GM12878 (cell line): ENCODE results near the gene JMJD6. TPM values are rescaled to one million over a fixed set of nuclear protein-coding genes. Genes with fewer than 3 reads are reported as not detected.

ENCODE experiments used
- ATAC-seq: fragments of 200-7000 bp; cut with Tn5 transposase; 3 replicates; pipeline ENCODE4 v1.9.1; 2020; ENCODE audit warnings: mild to moderate bottlenecking, moderate library complexity
- BruUV-seq: library from RNA; stranded (reverse); fragments of 400-500 nt; replicated peaks from 2 replicates; lab custom pipeline; 2021; lab: Mats Ljungman, UMichigan
- CTCF ChIA-PET: fragments of 300-600 bp; sonication (Branson Sonifier 250); formaldehyde crosslinking; extraction: SDS; loops from one replicate; lab custom pipeline; 2021; ENCODE audit warnings: inconsistent platforms; lab: Yijun Ruan, JAX
- POLR2A ChIA-PET: fragments of 350-600 bp; formaldehyde crosslinking; extraction: SDS; loops from one replicate; lab custom pipeline; 2021; ENCODE audit warnings: inconsistent platforms; lab: Charles Lee
- RAD21 ChIA-PET: fragments of 300-600 bp; sonication (Branson Sonifier 250); formaldehyde crosslinking; loops from one replicate; lab custom pipeline; 2023; ENCODE audit warnings: antibody characterized with exemption; ENCODE audit not compliant: unreplicated experiment; lab: Charles Lee
- SMC1A ChIA-PET: fragments of 300-600 bp; sonication (Branson Sonifier 250); formaldehyde crosslinking; loops from one replicate; lab custom pipeline; 2023; ENCODE audit not compliant: unreplicated experiment, uncharacterized antibody; lab: Charles Lee
- DNase-seq: peaks from one replicate; pipeline ENCODE4 v3.0.0-alpha.2; 2011; ENCODE audit warnings: low read depth, low spot score
- FAIRE-seq: peaks from 3 replicates; lab custom pipeline; 2011; peaks lifted over from hg19 to GRCh38; lab: Jason Lieb, UNC
- H2AFZ ChIP-seq: 2 replicates; pipeline ENCODE4 v1.6.0; 2011; ENCODE audit warnings: low read depth, low read length, control low read depth; ENCODE audit not compliant: control insufficient read depth
- H3K27ac ChIP-seq: 2 replicates; pipeline ENCODE4 v1.5.1; 2011; ENCODE audit warnings: control low read depth; ENCODE audit not compliant: control insufficient read depth, insufficient read depth
- H3K27me3 ChIP-seq, 2 experiments: replicated peaks in 1 of 2; 2 replicates each; pipeline versions ENCODE4 v1.6.0 to v1.6.1; 2011; ENCODE audit warnings: low read length in 1 of 2; ENCODE audit not compliant: control insufficient read depth in 2 of 2, insufficient read depth in 2 of 2
- H3K36me3 ChIP-seq, 2 experiments: 2 replicates each; pipeline ENCODE4 v1.5.1; 2011; ENCODE audit warnings: low read length in 1 of 2; ENCODE audit not compliant: control insufficient read depth in 2 of 2, insufficient read depth in 2 of 2
- H3K4me1 ChIP-seq: 2 replicates; pipeline ENCODE4 v1.6.1; 2011; ENCODE audit warnings: mild to moderate bottlenecking, low read length, moderate library complexity, mixed read lengths; ENCODE audit not compliant: control insufficient read depth, insufficient read depth
- H3K4me2 ChIP-seq: 2 replicates; pipeline ENCODE4 v1.6.0; 2011; ENCODE audit warnings: control low read depth; ENCODE audit not compliant: control insufficient read depth, insufficient read depth
- H3K4me3 ChIP-seq: fragments of 200-600 bp; sonication (generic); 2 replicates; pipeline ENCODE4 v1.5.1; 2016
- H3K79me2 ChIP-seq: 2 replicates; pipeline ENCODE4 v1.6.0; 2011; ENCODE audit warnings: low read length; ENCODE audit not compliant: control insufficient read depth, insufficient read depth
- H3K9ac ChIP-seq: 2 replicates; pipeline ENCODE4 v1.8.0; 2011; ENCODE audit warnings: low read length, control low read depth, mixed read lengths; ENCODE audit not compliant: control insufficient read depth, insufficient read depth
- H3K9me3 ChIP-seq: replicated peaks from 3 replicates; pipeline ENCODE4 v1.5.1; 2011; ENCODE audit warnings: mild to moderate bottlenecking, low read length; ENCODE audit not compliant: control insufficient read depth, insufficient read depth
- H4K20me1 ChIP-seq: 2 replicates; pipeline ENCODE4 v1.6.0; 2011; ENCODE audit not compliant: control insufficient read depth, insufficient read depth
- CBFB ChIP-seq: IDR thresholded peaks from 2 replicates; pipeline ENCODE4 v1.6.1; 2016; ENCODE audit warnings: antibody characterized with exemption, low read depth
- CHD1 ChIP-seq: IDR thresholded peaks from 2 replicates; pipeline ENCODE4 v1.6.1; 2012; ENCODE audit warnings: low read depth, low read length, improper control_type of control experiment
- DPF2 ChIP-seq: fragments of 450-650 bp; IDR thresholded peaks from 2 replicates; pipeline ENCODE4 v1.6.1; 2017; ENCODE audit warnings: mild to moderate bottlenecking
- IRF4 ChIP-seq: IDR thresholded peaks from 2 replicates; pipeline ENCODE4 v1.6.1; 2011; ENCODE audit warnings: low read depth, low read length
- KAT2A ChIP-seq: conservative IDR thresholded peaks from 2 replicates; pipeline ENCODE4 v1.6.1; 2011; ENCODE audit warnings: low read depth, low read length; ENCODE audit not compliant: control insufficient read depth
- MEF2B ChIP-seq: fragments of 450-650 bp; IDR thresholded peaks from 2 replicates; pipeline ENCODE4 v1.6.1; 2018; ENCODE audit warnings: mild to moderate bottlenecking, moderate library complexity; ENCODE audit not compliant: partially characterized antibody, poor library complexity, severe bottlenecking
- MTA2 ChIP-seq: fragments of 450-650 bp; IDR thresholded peaks from 2 replicates; pipeline ENCODE4 v1.6.1; 2016; ENCODE audit warnings: low read depth, mild to moderate bottlenecking, moderate library complexity
- MTA3 ChIP-seq: IDR thresholded peaks from 2 replicates; pipeline ENCODE4 v1.6.1; 2012; ENCODE audit warnings: low read length, inconsistent platforms, borderline replicate concordance
- RAD21 ChIP-seq: IDR thresholded peaks from 2 replicates; pipeline ENCODE4 v1.6.1; 2011; ENCODE audit warnings: mild to moderate bottlenecking, low read depth, low read length, moderate library complexity; ENCODE audit not compliant: insufficient read depth
- SPI1 ChIP-seq: IDR thresholded peaks from 2 replicates; pipeline ENCODE4 v1.6.1; 2011; ENCODE audit warnings: low read depth, mild to moderate bottlenecking, low read length, moderate library complexity, borderline replicate concordance; ENCODE audit not compliant: insufficient read depth
- SUZ12 ChIP-seq: fragments of 200-600 bp; sonication (generic); IDR thresholded peaks from one replicate; pipeline ENCODE4 v1.6.1; 2018; ENCODE audit warnings: antibody characterized with exemption, mild to moderate bottlenecking; ENCODE audit not compliant: unreplicated experiment
- TCF12 ChIP-seq: IDR thresholded peaks from 2 replicates; pipeline ENCODE4 v1.6.1; 2011; ENCODE audit warnings: low read depth, mild to moderate bottlenecking, low read length
- WGBS: methylation state at CpG from one replicate; pipeline ENCODE4 v1.1.6; 2016; ENCODE audit warnings: low lambda C conversion rate; ENCODE audit not compliant: insufficient replicate concordance, insufficient coverage; ENCODE audit errors: missing lambda C conversion rate; 5-methylcytosine and 5-hydroxymethylcytosine counted together
- in situ Hi-C: fragments of 300-500 bp; cut with MboI; formaldehyde crosslinking; loops from 9 replicates; pipeline ENCODE4 v1.14.3; 2018; ENCODE audit warnings: mixed read lengths
- intact Hi-C: fragments of 100-400 bp; cut with micrococcal nuclease; formaldehyde crosslinking; loops from one replicate; pipeline ENCODE4 v1.14.2; 2022; ENCODE audit not compliant: unreplicated experiment
- polyA plus RNA-seq, 11 experiments: library from polyadenylated mRNA; depleted of rRNA in 4 of 11; unstranded in 6 of 11; stranded (reverse) in 5 of 11; fragments of >200 nt; fragmentation: Nextera tagmentation in 4 of 11; fragmentation: Illumina TruSeq in 1 of 11; extraction: Ambion mirVana in 4 of 11; extraction: Trizol in 1 of 11; gene quantifications; 1 replicate in 1 of 11; 2 replicates in 10 of 11; pipeline versions ENCODE4 v1.2.1 to v1.2.3, GENCODE V29; 2011 to 2016; ENCODE audit warnings: inconsistent platforms in 2 of 11, missing spikeins in 2 of 11, low read depth in 1 of 11
- total RNA-seq, 4 experiments: library from RNA; depleted of rRNA in 3 of 4; stranded (reverse); fragments of >200 nt in 3 of 4; fragmentation: Illumina TruSeq in 1 of 4; extraction: Trizol in 1 of 4; gene quantifications; 2 replicates each; pipeline versions ENCODE4 v1.2.1 to v1.2.3, GENCODE V29; 2013 to 2021
- TF ChIP-seq, protein P1 (sequence below): IDR thresholded peaks from 2 replicates; pipeline ENCODE4 v1.6.1; 2011; ENCODE audit warnings: borderline replicate concordance, low read depth, mild to moderate bottlenecking, moderate library complexity, low read length; ENCODE audit not compliant: insufficient read depth, poor library complexity, severe bottlenecking

JMJD6 gene
- total and polyA plus RNA-seq, 10 of the 15 experiments (the other 5 are each of a cell fraction or from before 2014, with no cell fraction given): 1.2 to 36.0 (median 22.2) TPM

DNA sequence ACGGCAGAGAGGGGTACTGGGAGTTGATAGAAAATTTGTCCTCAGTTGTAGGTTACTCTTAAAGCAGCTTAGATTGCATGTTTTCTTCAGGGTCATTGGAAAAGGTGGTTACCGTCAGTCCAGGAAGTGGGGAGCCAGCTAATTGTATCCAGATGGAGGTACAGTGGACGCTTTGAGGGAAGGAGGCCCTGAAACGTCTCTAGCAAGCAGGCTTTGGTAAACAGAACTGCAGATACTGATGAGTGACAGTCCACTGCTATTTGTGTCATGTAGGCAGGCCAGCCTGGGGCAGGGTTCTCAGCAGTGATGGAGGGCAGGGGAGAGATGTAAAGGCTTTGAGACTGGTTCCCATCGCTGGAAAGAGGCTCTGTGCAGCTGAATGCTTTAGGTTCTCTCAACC, 52.7 kb downstream of the JMJD6 start:
- RAD21 ChIA-PET: no interaction called here
- no peaks in the 10 kb centered on the region for H3K36me3 ChIP-seq
- CTCF ChIA-PET: no interaction called here
- no TSS peak for BruUV-seq
- peaks cover 0 to 4% of the 10 kb centered on the region in 2 experiments; a peak in 2 of 4 replicates for H3K27me3 ChIP-seq
- no peak overlapping the region for H3K9ac ChIP-seq
- POLR2A ChIA-PET: no interaction called here
- intact Hi-C loops: no loop called here
- no peaks in the 10 kb centered on the region; the same call in 2 of the 3 replicates for H3K9me3 ChIP-seq
- no peak for ATAC-seq
- H4K20me1 ChIP-seq: no peaks in the 10 kb centered on the region
- SMC1A ChIA-PET: interaction anchor here (1.3 kb wide), 1 partner anchor 16 kb away, joined by 3 read pairs; no protein-coding TSS in a partner anchor
- peaks cover 5% of the 10 kb centered on the region for H3K4me1 ChIP-seq
- no peak overlapping the region for H3K4me2 ChIP-seq
- no peak for TF ChIP-seq IRF4
- TF ChIP-seq RAD21: no peak
- no peak for TF ChIP-seq MTA2
- TF ChIP-seq CBFB: no peak
- TF ChIP-seq KAT2A: no peak
- TF ChIP-seq TCF12: no peak
- no peak for TF ChIP-seq MTA3
- TF ChIP-seq CHD1: no peak
- no peak for TF ChIP-seq MEF2B
- TF ChIP-seq DPF2: no peak
- TF ChIP-seq SUZ12: no peak
- TF ChIP-seq SPI1: no peak
- TF ChIP-seq, protein P1, sequence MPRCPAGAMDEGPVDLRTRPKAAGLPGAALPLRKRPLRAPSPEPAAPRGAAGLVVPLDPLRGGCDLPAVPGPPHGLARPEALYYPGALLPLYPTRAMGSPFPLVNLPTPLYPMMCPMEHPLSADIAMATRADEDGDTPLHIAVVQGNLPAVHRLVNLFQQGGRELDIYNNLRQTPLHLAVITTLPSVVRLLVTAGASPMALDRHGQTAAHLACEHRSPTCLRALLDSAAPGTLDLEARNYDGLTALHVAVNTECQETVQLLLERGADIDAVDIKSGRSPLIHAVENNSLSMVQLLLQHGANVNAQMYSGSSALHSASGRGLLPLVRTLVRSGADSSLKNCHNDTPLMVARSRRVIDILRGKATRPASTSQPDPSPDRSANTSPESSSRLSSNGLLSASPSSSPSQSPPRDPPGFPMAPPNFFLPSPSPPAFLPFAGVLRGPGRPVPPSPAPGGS: no peak
- TF ChIP-seq, all 136 proteins: peak for 0
- in situ Hi-C loops: no loop called here
- H3K4me3 ChIP-seq: no peak overlapping the region
- DNase-seq (no peak), FAIRE-seq (no peak)
- H3K79me2 ChIP-seq: no peaks in the 10 kb centered on the region
- no peak overlapping the region for H3K27ac ChIP-seq
- H2AFZ ChIP-seq: no peak overlapping the region
- 88% methylated on average over 5 of the region's 5 CpGs for WGBS
